BLaER1 (cell line): ENCODE results near the gene ARHGAP23.
A peak's percentile ranks its signal among the peaks of the same experiment; 100 is the strongest.

Experiments
- H3K27ac ChIP-seq: shearing (Covaris generic); formaldehyde crosslinking; 2 replicates; pipeline ENCODE4 v1.8.1; 2022
- H3K27me3 ChIP-seq: shearing (Covaris generic); formaldehyde crosslinking; 2 replicates; pipeline ENCODE4 v1.8.1; 2022
- H3K36me3 ChIP-seq: shearing (Covaris generic); formaldehyde crosslinking; 2 replicates; pipeline ENCODE4 v1.8.1; 2022
- H3K4me1 ChIP-seq: shearing (Covaris generic); formaldehyde crosslinking; 2 replicates; pipeline ENCODE4 v1.8.1; 2022
- H3K4me2 ChIP-seq: shearing (Covaris generic); formaldehyde crosslinking; 2 replicates; pipeline ENCODE4 v1.8.1; 2022
- H3K4me3 ChIP-seq: shearing (Covaris generic); formaldehyde crosslinking; 2 replicates; pipeline ENCODE4 v1.8.1; 2022
- H3K9ac ChIP-seq: shearing (Covaris generic); formaldehyde crosslinking; 2 replicates; pipeline ENCODE4 v1.8.1; 2022
- H3K9me3 ChIP-seq: shearing (Covaris generic); formaldehyde crosslinking; 2 replicates; pipeline ENCODE4 v1.8.1; 2022
- H4K20me1 ChIP-seq: shearing (Covaris generic); formaldehyde crosslinking; 2 replicates; pipeline ENCODE4 v1.8.1; 2022
- Cebpa-rat ChIP-seq: shearing (Covaris generic); IDR thresholded peaks from 2 replicates; pipeline ENCODE4 v1.8.1; 2022

Gene ARHGAP23

DNA sequence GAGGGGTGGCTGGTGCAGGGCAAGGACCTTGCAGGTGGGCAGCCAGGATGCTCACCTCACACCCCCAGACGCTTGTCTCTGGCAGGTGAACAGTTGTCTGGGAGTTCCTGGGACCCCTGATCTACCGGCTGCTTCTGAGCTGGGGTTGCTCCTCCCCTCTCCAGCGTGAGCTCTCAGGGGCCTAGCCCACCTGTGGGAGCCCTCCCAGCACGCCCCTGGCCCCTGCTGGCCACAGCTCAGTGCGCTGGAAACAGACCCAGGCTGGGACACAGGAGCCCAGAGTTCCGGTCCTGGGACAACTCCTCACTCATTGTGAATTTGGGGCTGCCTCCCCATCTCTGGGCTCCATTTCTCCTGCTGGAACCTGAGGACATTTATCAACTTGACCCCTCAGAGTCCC lies 30.3 kb downstream of the ARHGAP23 start:
- no peak for TF ChIP-seq Cebpa-rat
- Histone ChIP-seq H3K9ac (0 out of 2 replicates have a peak overlapping the region, but pooled peaks have one; percentile 23), H3K27me3 (peaks cover under 1% of the 10 kb centered on the region; the same call in 1 of the 2 replicates), H3K27ac (no peak overlapping the region), H3K9me3 (no peaks in the 10 kb centered on the region), H3K4me2 (0 out of 2 replicates have a peak overlapping the region, but pooled peaks have one; percentile 45), H3K4me1 (peaks cover 85% of the 10 kb centered on the region), H4K20me1 (peaks cover 100% of the 10 kb centered on the region), H3K36me3 (peaks cover 61% of the 10 kb centered on the region), H3K4me3 (no peak overlapping the region)

DNA sequence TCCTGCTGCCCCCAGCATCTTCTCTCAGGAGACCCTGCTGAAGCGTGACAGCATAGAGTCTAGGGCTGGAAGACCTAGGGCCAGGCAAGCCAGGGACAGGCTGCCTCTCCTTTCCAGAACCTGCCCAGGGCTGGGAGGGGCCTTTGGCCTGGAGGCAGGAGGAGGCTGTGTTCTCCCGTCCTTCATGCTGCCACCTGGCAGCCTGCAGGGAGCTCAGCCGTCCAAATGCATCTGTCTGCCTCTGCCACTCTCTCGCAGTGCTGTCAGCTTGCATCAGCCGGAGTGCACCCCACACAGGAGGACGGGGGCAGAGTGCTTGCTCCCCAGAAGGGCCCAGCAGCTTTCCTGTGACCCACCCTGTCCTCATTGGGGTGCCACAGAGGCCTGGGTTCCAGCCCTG lies 31.3 kb downstream of the ARHGAP23 start:
- H3K27ac ChIP-seq, result peak overlapping the region; percentile 37
- H3K9ac ChIP-seq, result 0 out of 2 replicates have a peak overlapping the region, but pooled peaks have one; percentile 23

DNA sequence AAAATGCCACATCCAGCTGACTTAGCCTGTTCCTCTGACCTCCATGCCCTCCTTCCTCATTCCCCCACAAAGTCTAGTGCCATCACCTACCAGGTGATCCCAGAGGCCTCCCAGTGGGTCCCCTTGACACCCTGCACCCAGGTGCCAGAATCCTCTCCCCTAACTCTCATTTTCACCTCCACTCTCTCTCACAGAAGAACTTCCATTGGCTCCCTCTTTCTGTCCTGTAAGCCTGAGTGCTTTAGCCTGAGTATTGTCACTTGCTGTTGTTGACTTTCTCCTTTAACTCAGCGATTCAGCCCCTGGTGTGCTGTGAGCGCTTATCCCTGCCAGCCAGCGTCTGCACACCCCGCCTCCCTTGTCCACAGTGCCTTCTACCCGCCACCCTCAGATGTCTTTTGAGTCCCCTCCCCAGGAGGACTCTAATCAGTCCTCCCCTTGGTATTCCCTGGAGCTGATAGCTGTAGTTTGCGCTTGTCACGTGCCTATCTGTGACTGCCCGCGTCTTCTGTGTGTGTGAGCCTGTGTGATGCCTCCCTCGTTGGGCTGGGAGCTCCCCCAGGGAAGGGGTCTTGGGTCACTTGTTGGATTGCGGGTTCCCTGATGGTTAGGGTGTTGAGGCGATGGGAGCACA lies 31.9 kb downstream of the ARHGAP23 start:
- Histone ChIP-seq H3K4me2 (peak overlapping the region; percentile 45), H3K27me3 (no peaks in the 10 kb centered on the region), H3K36me3 (peaks cover 76% of the 10 kb centered on the region), H4K20me1 (peaks cover 100% of the 10 kb centered on the region), H3K4me3 (no peak overlapping the region), H3K9me3 (no peaks in the 10 kb centered on the region), H3K9ac (0 out of 2 replicates have a peak overlapping the region, but pooled peaks have one; percentile 23), H3K27ac (peak overlapping the region; percentile 37), H3K4me1 (peaks cover 82% of the 10 kb centered on the region)
- TF ChIP-seq Cebpa-rat, result no peak

More for the DNA sequence above, 31.3 kb downstream of the ARHGAP23 start:
- H3K4me1 ChIP-seq, result peaks cover 85% of the 10 kb centered on the region
- peaks cover 100% of the 10 kb centered on the region for H4K20me1 ChIP-seq
- no peaks in the 10 kb centered on the region for H3K9me3 ChIP-seq
- no peak for TF ChIP-seq Cebpa-rat
- no peak overlapping the region for H3K4me3 ChIP-seq
- H3K36me3 ChIP-seq, result peaks cover 71% of the 10 kb centered on the region
- peak overlapping the region; percentile 45 for H3K4me2 ChIP-seq
- no peaks in the 10 kb centered on the region for H3K27me3 ChIP-seq

DNA sequence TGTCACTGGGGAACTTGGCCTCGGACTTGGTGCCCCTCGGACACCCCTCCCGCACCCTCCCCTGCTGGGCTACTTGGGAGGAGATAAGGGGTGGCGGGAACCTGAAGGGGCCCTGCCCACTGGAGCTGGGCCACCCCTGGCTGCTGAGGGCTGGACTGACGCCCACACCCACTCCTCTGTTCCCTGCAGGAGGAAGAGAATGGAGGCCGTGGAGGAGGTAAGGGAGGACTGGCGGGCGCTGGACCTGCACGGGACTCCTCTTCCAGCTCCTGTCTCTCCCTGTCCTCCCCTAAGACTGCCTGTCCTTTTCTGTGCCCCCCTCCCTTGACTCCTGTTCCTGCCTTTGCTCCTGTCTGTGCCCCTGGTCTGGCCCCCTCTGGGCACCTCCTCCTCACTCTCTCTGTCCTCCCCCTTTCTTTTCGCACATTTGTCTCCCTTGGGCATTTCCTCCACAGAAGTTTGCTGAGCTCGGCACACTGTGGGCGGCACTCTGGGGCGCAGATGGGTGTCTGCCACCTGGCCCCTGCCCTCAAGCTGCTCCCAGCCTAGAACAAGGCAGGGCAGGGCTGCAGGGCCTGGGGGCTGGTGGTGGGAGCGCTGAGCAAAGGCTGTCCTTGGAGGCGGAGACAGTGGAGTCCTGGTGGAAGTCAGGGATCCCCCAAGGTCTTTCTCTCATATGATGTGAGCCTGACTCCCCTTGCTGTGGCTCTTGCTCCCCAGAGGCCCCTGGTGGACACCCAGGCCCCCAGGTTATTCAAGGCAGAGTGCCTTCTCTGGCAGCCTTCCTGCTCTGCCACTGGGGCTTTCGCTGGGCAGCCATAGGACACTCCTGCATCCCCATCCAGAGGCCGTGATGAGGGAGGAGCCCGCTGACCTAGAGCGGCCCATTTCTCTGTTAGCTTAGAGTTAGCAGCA lies 32.7 kb downstream of the ARHGAP23 start:
- Histone ChIP-seq H3K27me3 (no peaks in the 10 kb centered on the region), H3K4me1 (peaks cover 74% of the 10 kb centered on the region), H3K9me3 (no peaks in the 10 kb centered on the region), H3K4me2 (peak overlapping the region; percentile 45), H3K27ac (peak overlapping the region; percentile 15; the same call in 1 of the 2 replicates), H3K9ac (no peak overlapping the region), H4K20me1 (peaks cover 100% of the 10 kb centered on the region), H3K36me3 (peaks cover 84% of the 10 kb centered on the region), H3K4me3 (no peak overlapping the region)
- no peak for TF ChIP-seq Cebpa-rat

DNA sequence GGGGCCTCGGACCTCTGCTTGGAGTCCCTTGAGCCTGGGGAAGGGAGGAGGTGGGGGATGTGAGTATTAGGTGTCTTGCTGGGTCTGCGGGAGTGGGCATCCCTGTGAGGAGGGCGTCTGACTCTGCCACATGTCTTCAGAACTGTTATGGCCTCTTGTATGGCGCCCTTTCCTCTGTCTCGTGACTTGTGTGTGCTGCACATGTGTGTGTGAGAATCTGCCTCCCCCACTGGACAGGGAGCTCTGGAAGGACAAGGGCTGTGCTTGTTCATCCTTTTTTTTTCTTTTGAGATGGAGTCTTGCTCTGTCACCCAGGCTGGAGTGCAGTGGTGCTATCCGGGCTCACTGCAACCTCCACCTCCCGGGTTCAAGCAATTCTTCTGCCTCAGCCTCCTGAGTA lies 33.4 kb downstream of the ARHGAP23 start:
- H3K4me1 ChIP-seq, result peaks cover 67% of the 10 kb centered on the region
- peaks cover 100% of the 10 kb centered on the region for H4K20me1 ChIP-seq
- H3K4me2 ChIP-seq, result no peak overlapping the region
- TF ChIP-seq Cebpa-rat, result no peak
- no peak overlapping the region for H3K9ac ChIP-seq
- H3K27me3 ChIP-seq, result no peaks in the 10 kb centered on the region
- peak overlapping the region; percentile 15; the same call in 1 of the 2 replicates for H3K27ac ChIP-seq
- H3K9me3 ChIP-seq, result no peaks in the 10 kb centered on the region
- peaks cover 91% of the 10 kb centered on the region for H3K36me3 ChIP-seq
- no peak overlapping the region for H3K4me3 ChIP-seq

DNA sequence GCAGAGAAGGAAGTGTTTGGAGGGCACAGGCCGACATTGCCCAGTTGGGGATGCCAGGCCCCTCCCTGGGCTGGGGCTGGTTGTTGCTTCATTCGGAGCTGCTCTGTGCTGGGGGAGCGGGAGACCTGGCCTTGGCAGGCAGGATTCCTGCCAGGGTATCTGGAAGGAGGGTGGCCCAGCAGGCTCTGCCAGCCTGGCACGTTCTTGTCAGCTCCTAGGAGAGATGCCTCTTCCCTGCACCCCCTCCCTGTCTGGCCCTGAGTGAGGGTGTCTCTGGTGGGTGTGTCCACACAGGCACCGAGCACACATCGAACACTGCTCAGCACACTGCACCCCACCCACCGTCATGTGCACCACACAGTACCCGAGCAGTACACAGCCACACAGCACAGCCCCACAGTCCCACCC lies 35.2 kb downstream of the ARHGAP23 start:
- Histone ChIP-seq H3K27ac (peak overlapping the region; percentile 64), H3K36me3 (peaks cover 99% of the 10 kb centered on the region)

DNA sequence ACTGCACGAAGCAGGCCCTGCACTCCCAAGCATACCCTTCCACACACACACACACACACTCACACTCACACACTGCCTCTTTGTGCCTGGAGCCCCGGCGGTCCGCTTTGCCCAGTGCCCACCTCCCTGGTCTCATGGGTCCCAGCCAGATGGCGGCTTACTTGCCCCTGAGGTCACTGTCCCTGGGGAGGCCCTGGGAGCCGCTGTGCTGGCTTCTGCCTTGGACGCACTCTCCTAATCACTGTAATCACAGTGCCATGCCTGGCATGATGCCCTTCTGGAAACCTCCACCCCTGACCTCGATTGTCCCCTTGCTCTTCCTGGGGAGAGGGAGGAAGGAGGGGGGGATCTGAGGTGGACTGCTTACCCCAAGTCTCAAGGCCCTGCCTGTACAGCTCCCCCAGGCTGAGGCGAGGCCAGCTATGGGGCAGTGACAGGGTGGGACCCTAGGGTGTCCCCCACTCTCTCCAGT lies 36.0 kb downstream of the ARHGAP23 start:
- Histone ChIP-seq H4K20me1 (peaks cover 98% of the 10 kb centered on the region), H3K4me3 (no peak overlapping the region), H3K4me2 (peak overlapping the region; percentile 68), H3K36me3 (peaks cover 99% of the 10 kb centered on the region), H3K27me3 (no peaks in the 10 kb centered on the region), H3K9ac (peak overlapping the region; percentile 18; the same call in 1 of the 2 replicates), H3K9me3 (no peaks in the 10 kb centered on the region), H3K27ac (peak overlapping the region; percentile 64), H3K4me1 (peaks cover 45% of the 10 kb centered on the region)
- no peak for TF ChIP-seq Cebpa-rat

More for the DNA sequence above, 35.2 kb downstream of the ARHGAP23 start:
- Histone ChIP-seq H3K4me2 (peak overlapping the region; percentile 68), H3K4me1 (peaks cover 54% of the 10 kb centered on the region), H3K27me3 (no peaks in the 10 kb centered on the region), H3K9me3 (no peaks in the 10 kb centered on the region), H4K20me1 (peaks cover 98% of the 10 kb centered on the region), H3K9ac (peak overlapping the region; percentile 18; the same call in 1 of the 2 replicates), H3K4me3 (no peak overlapping the region)
- TF ChIP-seq Cebpa-rat, result no peak

DNA sequence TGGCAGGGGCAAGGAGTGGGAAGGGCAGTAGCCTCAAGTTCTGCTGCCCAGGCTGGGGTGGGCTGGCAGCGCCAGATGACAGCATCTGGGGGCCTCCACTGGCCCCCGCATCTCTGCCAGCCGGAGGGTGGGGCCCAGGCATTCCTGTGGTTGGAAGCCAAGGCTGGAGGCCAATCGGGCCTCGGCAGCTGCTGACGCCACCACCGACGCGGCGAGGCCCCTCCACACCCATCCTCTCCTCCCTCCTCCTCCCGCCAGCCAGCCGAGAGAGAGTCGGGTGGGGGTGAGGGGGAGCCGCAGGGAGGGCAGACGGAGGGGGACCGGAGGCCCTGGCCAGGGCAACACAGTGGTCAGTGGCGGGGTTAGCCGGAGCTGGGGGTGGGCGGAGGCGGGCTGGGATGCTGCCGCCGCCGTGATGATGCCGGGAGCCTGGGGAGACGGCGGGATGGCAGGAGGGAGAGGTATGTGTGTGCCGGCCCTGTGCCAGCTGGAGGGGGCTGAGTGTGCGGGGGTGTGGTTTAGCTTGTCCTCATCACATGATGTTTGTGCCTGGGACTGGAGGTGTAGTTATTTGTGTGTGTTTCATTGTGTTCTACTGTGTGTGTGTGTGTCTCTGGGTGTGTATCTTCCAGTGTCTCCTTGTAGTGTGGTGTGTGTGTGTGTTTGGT lies 36.6 kb downstream of the ARHGAP23 start:
- Histone ChIP-seq H3K4me2 (peak overlapping the region; percentile 68), H4K20me1 (peaks cover 95% of the 10 kb centered on the region), H3K4me3 (no peak overlapping the region), H3K4me1 (peaks cover 40% of the 10 kb centered on the region), H3K27ac (peak overlapping the region; percentile 64), H3K9ac (peak overlapping the region; percentile 19; the same call in 1 of the 2 replicates), H3K9me3 (no peaks in the 10 kb centered on the region), H3K36me3 (peaks cover 99% of the 10 kb centered on the region), H3K27me3 (no peaks in the 10 kb centered on the region)
- no peak for TF ChIP-seq Cebpa-rat
